Heart left ventricle (tissue), 13 donors: ENCODE results near the gene TVP23C.
"Not testable (repeated sequence)": the region's sequence is repeated elsewhere in the genome, so short reads cannot be mapped to it uniquely, and the experiment has no call there.

Experiments
- CTCF ChIP-seq, 12 donors: fragments of 200-600 bp; sonication (generic) in 4 of 12; IDR thresholded peaks; one replicate each; pipeline versions ENCODE4 v1.5.0 to v1.8.0; 2018 to 2022; ENCODE audit warnings: antibody characterized with exemption in 12 of 12, mild to moderate bottlenecking in 5 of 12
- POLR2A ChIP-seq, 2 donors: fragments of 450-650 bp; IDR thresholded peaks; one replicate each; pipeline ENCODE4 v1.6.1; 2017; ENCODE audit warnings: antibody characterized with exemption in 2 of 2, mild to moderate bottlenecking in 2 of 2, moderate library complexity in 2 of 2
- donor health status: ischemic (EF 13 %, LVEDD 7.1; RV severe dilation, severe dysfunction).
- donor health status: DM: no; HTN: yes; CAD: no.
- donor health status: DM: no; HTN: no; CAD: no.
- donor health status: ischemic (EF 25% LVEDD 6.9; RV normal size, moderate dysfunction).
- donor health status: ischemic (EF 25% LVEDD 5.7; RV mildly dilated, moderate dysfunction).
- donor health status: ischemic (EF 35%, LVEDD 5.7; RV mildly dilated, moderate dysfunction).
- donor health status: nonischemic (EF 11% LVEDD 7.7; RV severe dilation, severe dysfunction).
- donor health status: DM: yes; HTN: yes; CAD: no.
- donor health status: PGD.
- donor health status: ischemic (EF 29% LVEDD 5.4; RV normal size, mild dysfunction).
- donor health status: nonischemic (EF 23%, LVEDD 6.1; RV moderate dilation, normal function).

DNA sequence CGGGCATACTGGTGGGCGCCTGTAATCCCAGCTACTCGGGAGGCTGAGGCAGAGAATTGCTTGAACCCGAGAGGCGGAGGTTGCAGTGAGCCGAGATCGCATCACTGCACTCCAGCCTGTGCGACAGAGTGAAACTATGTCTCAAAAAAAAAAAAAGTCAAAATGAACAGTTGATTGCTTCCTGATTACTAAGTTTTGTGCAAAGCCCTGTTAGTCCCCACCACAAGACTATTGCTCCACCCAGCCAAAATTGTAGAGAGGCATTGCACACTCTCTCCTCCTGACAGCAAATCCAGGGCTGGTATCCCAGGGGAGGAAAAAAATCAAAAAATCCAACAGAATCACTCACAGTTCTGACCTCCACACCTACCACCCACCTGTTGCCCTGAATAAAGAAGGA lies 29.7 kb upstream of the TVP23C start:
- not testable (repeated sequence) for TF ChIP-seq CTCF, POLR2A (IDR thresholded peaks at IDR 0.05)
